GM06990 (cell line): Measurements from ENCODE around the gene KLK14.

Experiments used
- DNase-seq: peaks from one replicate; pipeline ENCODE4 v3.0.0-alpha.2; 2011; ENCODE audit not compliant: insufficient read length; ENCODE audit errors: extremely low read depth
- H3K27me3 ChIP-seq: replicated peaks from 2 replicates; pipeline ENCODE4 v1.6.0; 2011; ENCODE audit warnings: low read length; ENCODE audit not compliant: control insufficient read depth, insufficient read depth
- H3K36me3 ChIP-seq: 2 replicates; pipeline ENCODE4 v1.5.1; 2011; ENCODE audit warnings: low read length; ENCODE audit not compliant: control insufficient read depth, insufficient read depth
- H3K4me3 ChIP-seq: replicated peaks from 2 replicates; pipeline ENCODE4 v1.5.1; 2011; ENCODE audit warnings: low read depth, mild to moderate bottlenecking, control low read depth, low read length
- TF ChIP-seq, protein P1 (sequence below): IDR thresholded peaks from 2 replicates; pipeline ENCODE4 v1.5.1; 2011; ENCODE audit warnings: low read length, control low read depth, mild to moderate bottlenecking, inconsistent platforms; ENCODE audit not compliant: insufficient read depth, poor library complexity, severe bottlenecking

The KLK14 gene

DNA sequence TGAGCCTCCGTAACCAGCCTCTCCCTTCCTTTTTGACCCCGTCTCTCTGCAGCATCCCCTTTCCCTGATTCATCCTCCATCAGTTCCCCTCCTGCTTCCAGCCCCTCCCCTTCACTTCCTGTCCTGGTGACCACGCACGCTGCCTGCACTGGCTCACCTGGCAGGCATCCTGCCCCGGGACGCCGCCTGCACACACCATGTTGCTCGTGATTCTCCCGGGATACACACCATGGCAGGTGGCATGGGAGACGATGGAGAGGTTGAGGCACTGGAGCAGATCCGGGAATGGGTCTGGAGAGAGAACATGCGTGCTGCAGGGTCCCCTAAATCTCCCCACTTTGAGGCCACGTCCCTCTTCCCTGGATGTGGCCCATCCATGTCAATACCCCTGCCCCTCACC, 52.1 kb downstream of the KLK14 start:
- H3K36me3 ChIP-seq = no peaks in the 10 kb centered on the region
- peaks cover 3% of the 10 kb centered on the region for H3K27me3 ChIP-seq
- H3K4me3 ChIP-seq = no peak overlapping the region
- DNase-seq = no peak
- TF ChIP-seq, protein P1, sequence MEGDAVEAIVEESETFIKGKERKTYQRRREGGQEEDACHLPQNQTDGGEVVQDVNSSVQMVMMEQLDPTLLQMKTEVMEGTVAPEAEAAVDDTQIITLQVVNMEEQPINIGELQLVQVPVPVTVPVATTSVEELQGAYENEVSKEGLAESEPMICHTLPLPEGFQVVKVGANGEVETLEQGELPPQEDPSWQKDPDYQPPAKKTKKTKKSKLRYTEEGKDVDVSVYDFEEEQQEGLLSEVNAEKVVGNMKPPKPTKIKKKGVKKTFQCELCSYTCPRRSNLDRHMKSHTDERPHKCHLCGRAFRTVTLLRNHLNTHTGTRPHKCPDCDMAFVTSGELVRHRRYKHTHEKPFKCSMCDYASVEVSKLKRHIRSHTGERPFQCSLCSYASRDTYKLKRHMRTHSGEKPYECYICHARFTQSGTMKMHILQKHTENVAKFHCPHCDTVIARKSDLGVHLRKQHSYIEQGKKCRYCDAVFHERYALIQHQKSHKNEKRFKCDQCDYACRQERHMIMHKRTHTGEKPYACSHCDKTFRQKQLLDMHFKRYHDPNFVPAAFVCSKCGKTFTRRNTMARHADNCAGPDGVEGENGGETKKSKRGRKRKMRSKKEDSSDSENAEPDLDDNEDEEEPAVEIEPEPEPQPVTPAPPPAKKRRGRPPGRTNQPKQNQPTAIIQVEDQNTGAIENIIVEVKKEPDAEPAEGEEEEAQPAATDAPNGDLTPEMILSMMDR = no peak

DNA sequence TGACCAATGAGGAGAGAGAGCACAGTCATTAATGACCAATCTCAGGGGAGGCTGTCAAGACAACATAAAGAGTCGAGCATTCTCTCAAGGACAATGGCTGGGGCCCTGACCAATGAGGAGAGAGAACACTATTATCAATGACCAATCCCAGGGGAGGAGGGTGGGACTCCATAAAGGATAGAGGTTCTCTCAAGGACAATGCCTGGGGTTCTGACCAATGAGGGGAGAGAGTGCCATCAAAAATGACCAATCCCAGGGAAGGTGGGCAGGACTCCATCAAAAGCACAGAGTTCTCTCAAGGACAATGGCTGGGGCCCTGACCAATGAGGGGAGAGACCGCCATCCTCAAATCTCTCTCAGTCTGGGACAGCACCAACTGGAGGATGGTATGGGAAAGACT, 53.0 kb downstream of the KLK14 start:
- no peak for DNase-seq
- TF ChIP-seq, protein P1 = no peak
- no peaks in the 10 kb centered on the region for H3K36me3 ChIP-seq
- H3K4me3 ChIP-seq = no peak overlapping the region
- peaks cover 3% of the 10 kb centered on the region for H3K27me3 ChIP-seq
